Ovary (tissue), 3 donors: ENCODE measurements around the gene TSEN15.

Source experiments
- CTCF ChIP-seq, 3 donors: fragments of 450-650 bp in 2 of 3; fragments of 200-600 bp in 1 of 3; IDR thresholded peaks; one replicate each; pipeline versions ENCODE4 v1.5.1 to v1.8.0; 2016 to 2022; ENCODE audit warnings: antibody characterized with exemption in 3 of 3, mild to moderate bottlenecking in 1 of 3
- EP300 ChIP-seq: sonication (generic); formaldehyde crosslinking; IDR thresholded peaks from one replicate; pipeline ENCODE4 v1.6.1; 2017; ENCODE audit warnings: antibody characterized with exemption
- donor health status: DM: no; HTN: no; CAD: no.

- TF ChIP-seq CTCF (IDR thresholded peaks at IDR 0.05) (no peak), EP300 (no peak)
Observed at GRCh38 chr1:184116287-184116686, 64.8 kb downstream of the TSEN15 start.
